Measurements from ENCODE around the gene ZNF831. TPM values are rescaled to one million over a fixed set of nuclear protein-coding genes. Genes with fewer than 3 reads are reported as not detected.

ZNF831 gene
- total RNA-seq, 2 experiments from 2014 or later: 5.4 to 5.8 TPM

GRCh38 chr20:59137532-59137931, 26.1 kb upstream of the ZNF831 start:
- POLR2A ChIA-PET: no interaction called here
- CTCF ChIA-PET: no interaction called here

GRCh38 chr20:59138114-59138748, 25.4 kb upstream of the ZNF831 start:
- ChIA-PET POLR2A (no interaction called here), CTCF (no interaction called here)

- ChIA-PET CTCF (no interaction called here), POLR2A (no interaction called here)
Measured at GRCh38 chr20:59139998-59140397, 23.6 kb upstream of the ZNF831 start.

- ChIA-PET POLR2A (no interaction called here), CTCF (interaction anchor here (1.7 kb wide), 1 partner anchor 12 kb away, joined by 3 read pairs; no protein-coding TSS in a partner anchor)
Measured at GRCh38 chr20:59141818-59142581, 21.6 kb upstream of the ZNF831 start.

- ChIA-PET CTCF (interaction anchor here (1.1 kb wide), 1 partner anchor 22 kb away, joined by 3 read pairs; no protein-coding TSS in a partner anchor), POLR2A (no interaction called here)
Measured at GRCh38 chr20:59143326-59143725, 20.3 kb upstream of the ZNF831 start.

- POLR2A ChIA-PET: interaction anchor here (0.6 kb wide), 1 partner anchor 257 kb away, joined by 3 read pairs; no protein-coding TSS in a partner anchor
- CTCF ChIA-PET: interaction anchor here (1.1 kb wide), 1 partner anchor 23 kb away, joined by 3 read pairs; no protein-coding TSS in a partner anchor
Measured at GRCh38 chr20:59144179-59144830, 19.3 kb upstream of the ZNF831 start.

- ChIA-PET CTCF (interaction anchor here (0.8 kb wide), 1 partner anchor 26 kb away, joined by 3 read pairs; no protein-coding TSS in a partner anchor), POLR2A (no interaction called here)
Measured at GRCh38 chr20:59144831-59145196, 18.8 kb upstream of the ZNF831 start.

- ChIA-PET POLR2A (interaction anchor here (0.6 to 1.0 kb wide), 4 partner anchors 14 to 24 kb away, joined by 3 to 4 read pairs (median 3); no protein-coding TSS in a partner anchor), CTCF (interaction anchor here (0.8 to 1.4 kb wide), 3 partner anchors 27 to 62 kb away, joined by 3 to 4 read pairs (median 4); no protein-coding TSS in a partner anchor)
Measured at GRCh38 chr20:59145247-59145923, 18.2 kb upstream of the ZNF831 start.

- ChIA-PET CTCF (interaction anchor here (0.8 to 1.4 kb wide), 4 partner anchors 13 to 62 kb away, joined by 4 to 10 read pairs (median 4); no protein-coding TSS in a partner anchor), POLR2A (interaction anchor here (0.6 to 1.1 kb wide), 5 partner anchors 14 to 25 kb away, joined by 3 to 6 read pairs (median 3); no protein-coding TSS in a partner anchor)
Measured at GRCh38 chr20:59145924-59146779, 17.5 kb upstream of the ZNF831 start.

- POLR2A ChIA-PET: interaction anchor here (0.5 to 1.7 kb wide), 4 partner anchors 12 to 329 kb away, joined by 4 to 8 read pairs (median 6); no protein-coding TSS in a partner anchor
- CTCF ChIA-PET: interaction anchor here (0.9 to 1.4 kb wide), 5 partner anchors 12 to 59 kb away, joined by 3 to 10 read pairs (median 4); partner anchors contain the start of gene ZNF831
Measured at GRCh38 chr20:59146780-59147565, 16.6 kb upstream of the ZNF831 start.

GRCh38 chr20:59147586-59147985, 16.0 kb upstream of the ZNF831 start:
- ChIA-PET CTCF (interaction anchor here (0.9 to 3.4 kb wide), 5 partner anchors 12 to 60 kb away, joined by 3 to 10 read pairs (median 5); partner anchors contain the start of gene ZNF831), POLR2A (interaction anchor here (0.5 to 1.7 kb wide), 4 partner anchors 12 to 329 kb away, joined by 4 to 8 read pairs (median 6); no protein-coding TSS in a partner anchor)

- POLR2A ChIA-PET: interaction anchor here (0.6 to 1.7 kb wide), 3 partner anchors 10 to 26 kb away, joined by 3 to 9 read pairs (median 7); no protein-coding TSS in a partner anchor
- CTCF ChIA-PET: interaction anchor here (0.7 to 3.4 kb wide), 2 partner anchors 21 to 27 kb away, joined by 3 to 9 read pairs; no protein-coding TSS in a partner anchor
Measured at GRCh38 chr20:59148701-59149493, 14.7 kb upstream of the ZNF831 start.

GRCh38 chr20:59149678-59150504, 13.7 kb upstream of the ZNF831 start:
- ChIA-PET POLR2A (interaction anchor here (1.2 to 2.7 kb wide), 3 partner anchors 10 to 15 kb away, joined by 3 to 5 read pairs (median 4); partner anchors contain the start of gene ZNF831), CTCF (interaction anchor here (3.4 kb wide), 1 partner anchor 28 kb away, joined by 9 read pairs; no protein-coding TSS in a partner anchor)

- ChIA-PET POLR2A (interaction anchor here (0.7 to 2.7 kb wide), 3 partner anchors 9 to 155 kb away, joined by 3 to 5 read pairs (median 4); partner anchors contain the start of gene ZNF831), CTCF (interaction anchor here (2.0 to 3.4 kb wide), 2 partner anchors 15 to 29 kb away, joined by 5 to 9 read pairs; no protein-coding TSS in a partner anchor)
Measured at GRCh38 chr20:59150821-59151251, 12.8 kb upstream of the ZNF831 start.

- POLR2A ChIA-PET: interaction anchor here (0.7 to 2.7 kb wide), 2 partner anchors 8 to 156 kb away, joined by 3 to 5 read pairs; no protein-coding TSS in a partner anchor
- CTCF ChIA-PET: interaction anchor here (1.1 to 2.0 kb wide), 2 partner anchors 14 to 19 kb away, joined by 3 to 5 read pairs; no protein-coding TSS in a partner anchor
Measured at GRCh38 chr20:59151391-59151790, 12.2 kb upstream of the ZNF831 start.
